Ishikawa (cell line): ENCODE results near the gene CLN6.

Experiments
- CEBPB ChIP-seq: IDR thresholded peaks from 2 replicates; pipeline ENCODE4 v1.6.1; 2012
- CREB1 ChIP-seq: IDR thresholded peaks from 2 replicates; pipeline ENCODE4 v1.6.1; 2012; ENCODE audit warnings: low read depth
- EGR1 ChIP-seq: IDR thresholded peaks from 2 replicates; pipeline ENCODE4 v1.6.1; 2012
- EP300 ChIP-seq: IDR thresholded peaks from 2 replicates; pipeline ENCODE4 v1.6.1; 2012; ENCODE audit warnings: borderline replicate concordance
- FOXM1 ChIP-seq: IDR thresholded peaks from 2 replicates; pipeline ENCODE4 v1.6.1; 2012; ENCODE audit warnings: low read depth, borderline replicate concordance
- MAX ChIP-seq: IDR thresholded peaks from 2 replicates; pipeline ENCODE4 v1.6.1; 2012
- NFIC ChIP-seq: IDR thresholded peaks from 2 replicates; pipeline ENCODE4 v1.6.1; 2012
- RAD21 ChIP-seq: IDR thresholded peaks from 2 replicates; pipeline ENCODE4 v1.6.1; 2012; ENCODE audit warnings: low read depth
- REST ChIP-seq: IDR thresholded peaks from 2 replicates; pipeline ENCODE4 v1.6.1; 2012; ENCODE audit warnings: low read depth, mild to moderate bottlenecking
- TAF1 ChIP-seq: IDR thresholded peaks from 2 replicates; pipeline ENCODE4 v1.6.1; 2012; ENCODE audit warnings: low read depth, mild to moderate bottlenecking
- TCF12 ChIP-seq: IDR thresholded peaks from 2 replicates; pipeline ENCODE4 v1.6.1; 2012; ENCODE audit warnings: low read depth
- TEAD4 ChIP-seq: IDR thresholded peaks from 2 replicates; pipeline ENCODE4 v1.6.1; 2012
- YY1 ChIP-seq: IDR thresholded peaks from 2 replicates; pipeline ENCODE4 v1.6.1; 2012; ENCODE audit warnings: low read depth
- ZBTB7A ChIP-seq: IDR thresholded peaks from 2 replicates; pipeline ENCODE4 v1.6.1; 2012; ENCODE audit warnings: low read depth
- TF ChIP-seq, protein P1 (sequence below): IDR thresholded peaks from 2 replicates; pipeline ENCODE4 v1.6.1; 2012

The CLN6 gene

GRCh38 chr15:68277131-68277602 is 47.6 kb upstream of the CLN6 start:
- no peak for TF ChIP-seq TEAD4
- no peak for TF ChIP-seq YY1
- no peak for TF ChIP-seq TAF1
- no peak for TF ChIP-seq CEBPB
- no peak for TF ChIP-seq EP300
- TF ChIP-seq REST: no peak
- TF ChIP-seq ZBTB7A: no peak

DNA sequence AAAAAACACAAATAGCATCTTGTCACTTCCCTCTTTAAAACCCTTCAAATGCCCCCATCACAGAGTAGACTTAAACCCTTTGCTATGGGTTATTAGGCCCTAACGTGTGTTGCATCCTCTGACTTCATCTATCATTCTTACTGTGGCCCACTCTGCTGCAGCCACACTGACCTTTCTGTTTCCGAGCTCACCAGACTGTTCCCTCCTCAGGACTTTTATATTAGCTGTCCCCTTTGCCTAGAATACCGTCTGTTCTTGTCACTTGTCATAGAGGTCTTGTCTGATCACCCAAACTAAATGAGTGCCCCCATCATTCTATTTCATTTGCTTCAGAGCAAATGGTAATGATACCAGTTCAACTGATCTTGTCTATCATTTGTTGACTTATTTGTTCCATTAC is 47.1 kb upstream of the CLN6 start:
- TF ChIP-seq NFIC (no peak), YY1 (no peak)

GRCh38 chr15:68275165-68275746 is 45.7 kb upstream of the CLN6 start:
- no peak for TF ChIP-seq YY1
- TF ChIP-seq RAD21: no peak
- TF ChIP-seq CREB1: no peak
- no peak for TF ChIP-seq EGR1
- TF ChIP-seq TEAD4: no peak
- TF ChIP-seq, protein P1, sequence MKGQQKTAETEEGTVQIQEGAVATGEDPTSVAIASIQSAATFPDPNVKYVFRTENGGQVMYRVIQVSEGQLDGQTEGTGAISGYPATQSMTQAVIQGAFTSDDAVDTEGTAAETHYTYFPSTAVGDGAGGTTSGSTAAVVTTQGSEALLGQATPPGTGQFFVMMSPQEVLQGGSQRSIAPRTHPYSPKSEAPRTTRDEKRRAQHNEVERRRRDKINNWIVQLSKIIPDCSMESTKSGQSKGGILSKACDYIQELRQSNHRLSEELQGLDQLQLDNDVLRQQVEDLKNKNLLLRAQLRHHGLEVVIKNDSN: no peak
- no peak for TF ChIP-seq REST
- TF ChIP-seq TCF12: no peak
- TF ChIP-seq EP300: no peak
- no peak for TF ChIP-seq ZBTB7A
- TF ChIP-seq FOXM1: no peak

GRCh38 chr15:68274201-68274848 is 44.8 kb upstream of the CLN6 start:
- TF ChIP-seq EP300: no peak
- TF ChIP-seq YY1: no peak
- no peak for TF ChIP-seq REST
- no peak for TF ChIP-seq TCF12
- TF ChIP-seq MAX: no peak
- TF ChIP-seq TEAD4: no peak
- no peak for TF ChIP-seq RAD21
- TF ChIP-seq, protein P1: no peak

GRCh38 chr15:68272721-68273271 is 43.3 kb upstream of the CLN6 start:
- TF ChIP-seq TAF1 (no peak), CEBPB (no peak)
